ENCODE measurements around the gene DET1. TPM values are rescaled to one million over a fixed set of nuclear protein-coding genes. Genes with fewer than 3 reads are reported as not detected.
A peak's percentile ranks its signal among the peaks of the same experiment; 100 is the strongest.
"Not testable (repeated sequence)": the region's sequence is repeated elsewhere in the genome, so short reads cannot be mapped to it uniquely, and the experiment has no call there.

DET1 gene
- total RNA-seq, result 8.0 TPM

DNA sequence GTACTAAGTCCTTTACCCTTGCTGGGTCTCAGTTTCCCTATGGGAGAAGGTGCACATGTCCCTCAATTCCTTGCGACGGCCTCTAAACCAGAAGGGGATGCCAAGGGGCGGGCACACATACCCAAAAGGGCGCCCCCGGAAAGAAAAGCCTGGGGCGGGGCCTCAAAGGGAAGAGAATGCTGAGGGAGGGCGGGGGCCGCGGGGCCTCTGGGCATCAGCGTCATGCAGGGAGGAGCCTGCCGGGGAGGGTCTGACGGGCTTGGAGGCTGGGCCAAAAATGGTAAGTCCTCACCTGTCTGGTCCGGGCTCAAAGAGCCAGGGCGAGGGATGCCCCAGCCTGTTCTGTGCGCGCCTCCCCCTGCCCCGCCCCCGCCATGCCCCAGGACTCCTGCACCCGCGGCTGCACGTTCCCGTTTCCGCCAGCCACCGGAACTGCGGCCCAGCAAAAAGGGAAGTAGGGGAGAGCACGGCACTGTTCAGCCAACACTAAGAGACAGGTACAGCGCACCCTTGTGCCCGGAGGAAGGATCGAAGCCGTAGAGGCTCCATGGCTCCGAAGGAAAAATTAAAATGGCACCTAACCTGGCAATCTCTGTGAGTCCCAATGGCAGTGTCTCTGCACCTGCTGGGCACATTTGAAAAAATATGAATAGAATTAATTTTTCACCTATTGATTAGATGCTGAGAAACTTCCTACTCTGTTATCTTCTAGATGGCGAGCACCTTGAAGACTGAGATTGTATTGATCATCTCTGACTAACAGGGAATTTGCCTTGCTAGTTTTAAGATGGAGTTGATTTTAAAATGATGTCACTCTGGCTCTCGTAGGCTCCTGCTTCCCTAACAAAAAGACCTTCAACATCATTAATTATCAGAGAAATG, at the start of gene DET1:
DET1 (minus strand) TSS at position 434 of the 882 bp plus-strand sequence. CDS start 14,976 bp downstream, outside the sequence.
- DNase-seq, result peak; percentile 95

DNA sequence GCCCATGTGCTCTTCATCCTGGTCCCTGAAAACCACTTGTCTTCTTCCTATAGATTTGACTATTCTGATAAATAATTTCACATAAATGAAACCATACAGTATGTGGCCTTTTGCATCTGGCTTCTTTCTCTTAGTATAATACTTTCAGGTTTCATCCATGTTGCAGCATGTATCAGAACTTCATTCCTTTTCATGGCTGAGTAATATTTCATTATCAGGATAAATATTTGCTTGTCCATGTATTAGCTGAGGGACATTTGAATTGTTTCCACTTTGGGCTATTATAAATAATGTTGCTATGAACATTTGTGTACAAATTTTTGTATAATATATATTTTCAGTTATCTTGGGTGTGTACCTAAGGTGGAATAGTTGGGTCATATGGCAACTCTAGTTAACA, 44.9 kb upstream of the DET1 start:
- DNase-seq, result no peak

GRCh38 chr15:88590759-88591158, 44.3 kb upstream of the DET1 start:
- DNase-seq, result no peak

DNA sequence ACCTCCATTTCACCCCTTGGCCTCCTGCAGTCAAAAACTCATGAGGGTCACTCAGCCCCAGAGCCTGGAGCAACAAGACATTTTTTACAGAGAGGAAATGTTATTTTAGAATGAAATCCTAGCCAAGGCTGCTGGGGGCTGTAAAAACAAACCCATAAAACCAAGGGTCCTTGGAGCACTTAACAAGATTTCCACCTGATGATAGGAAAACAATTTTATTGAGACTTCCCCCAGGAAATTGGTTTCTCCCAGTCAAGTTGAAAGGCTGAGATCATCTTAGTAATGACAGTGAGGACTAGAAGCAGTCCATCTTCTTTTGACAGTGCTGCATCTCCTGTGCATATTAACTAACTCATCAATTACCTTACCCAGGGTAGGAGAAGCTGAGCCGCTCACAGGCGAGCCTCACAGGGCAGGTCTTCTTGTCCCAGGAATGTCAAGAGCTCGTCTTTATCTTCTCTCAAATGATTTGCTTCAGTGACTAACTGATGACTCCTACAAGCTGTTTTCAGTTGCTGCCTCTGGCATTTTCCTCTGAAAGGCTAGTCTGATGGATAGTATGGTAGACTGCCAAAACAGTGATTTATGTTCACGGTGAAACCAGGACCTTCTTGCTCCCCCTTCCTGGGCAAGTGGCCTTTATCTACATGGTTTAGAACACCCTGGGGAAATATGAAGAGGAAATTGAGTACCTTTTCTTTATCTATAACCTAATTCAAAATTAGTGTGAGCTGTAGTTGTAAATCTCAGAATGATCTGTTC, 40.1 kb upstream of the DET1 start:
- DNase-seq, result no peak

DNA sequence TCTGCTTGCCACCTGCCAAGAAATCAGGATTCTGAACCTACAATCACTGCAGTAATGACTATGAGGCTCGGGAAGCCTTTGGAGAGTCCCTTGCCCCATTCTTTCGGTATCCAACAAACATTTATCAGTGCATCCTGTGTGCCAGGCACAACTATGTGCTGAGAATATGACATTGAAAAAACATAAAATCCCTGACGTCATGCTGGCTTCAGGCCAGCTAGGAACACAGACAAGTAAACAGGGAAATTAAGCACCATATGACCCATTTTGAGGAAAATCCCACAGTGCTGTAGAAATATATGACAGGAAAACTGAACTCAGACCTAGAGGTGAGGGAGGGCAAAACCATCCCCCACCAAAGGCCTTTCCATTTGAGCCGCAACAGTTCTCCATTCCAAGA, 34.1 kb upstream of the DET1 start:
- no peak for DNase-seq

- no peak for DNase-seq
Measured at GRCh38 chr15:88579322-88579721, 32.8 kb upstream of the DET1 start.

GRCh38 chr15:88574655-88575054, 28.2 kb upstream of the DET1 start:
- no peak for DNase-seq

- no peak for DNase-seq
Measured at GRCh38 chr15:88574077-88574476, 27.6 kb upstream of the DET1 start.

DNA sequence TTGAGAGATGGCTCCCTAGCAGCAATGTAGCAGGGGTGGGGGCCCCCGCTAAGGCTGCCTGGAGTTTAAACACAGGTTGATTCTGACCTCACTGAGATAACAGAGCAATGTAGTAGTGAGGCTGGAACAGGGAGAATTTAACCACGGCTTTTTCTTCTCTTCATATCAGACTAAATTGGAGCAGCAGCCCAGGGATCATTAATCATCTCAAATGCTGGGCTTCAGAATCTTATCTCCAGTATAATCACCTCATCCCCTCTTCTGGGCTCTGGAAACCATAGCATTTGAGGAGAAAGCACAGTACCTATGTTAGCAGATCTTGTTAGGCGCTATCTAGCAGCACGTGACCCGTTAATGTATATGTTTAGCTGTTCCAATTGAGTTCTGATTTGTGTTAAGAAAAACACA, 25.4 kb upstream of the DET1 start:
- DNase-seq, result no peak

- DNase-seq, result no peak
Measured at GRCh38 chr15:88571153-88571851, 24.8 kb upstream of the DET1 start.

DNA sequence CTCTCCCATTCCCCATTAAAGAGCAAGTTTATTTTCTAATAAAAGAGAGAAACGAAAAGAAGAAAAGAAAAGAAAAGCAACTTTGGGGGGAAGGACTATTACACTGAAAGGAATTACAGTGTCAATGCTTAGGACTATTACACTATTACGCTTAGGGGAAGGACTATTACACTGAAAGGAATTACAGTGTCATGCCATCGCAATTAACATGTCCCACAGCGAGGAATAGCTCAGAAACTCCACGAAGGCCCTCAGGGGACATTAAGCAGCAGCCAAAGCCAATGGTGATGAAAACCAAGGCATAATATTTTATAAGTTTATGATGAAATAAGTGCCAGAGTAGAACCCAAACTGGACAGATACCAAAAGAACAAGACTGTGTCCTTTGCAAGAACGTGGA, 22.1 kb upstream of the DET1 start:
- DNase-seq, result peak; percentile 24

- DNase-seq, result no peak
Measured at GRCh38 chr15:88564741-88565140, 18.3 kb upstream of the DET1 start.

DNA sequence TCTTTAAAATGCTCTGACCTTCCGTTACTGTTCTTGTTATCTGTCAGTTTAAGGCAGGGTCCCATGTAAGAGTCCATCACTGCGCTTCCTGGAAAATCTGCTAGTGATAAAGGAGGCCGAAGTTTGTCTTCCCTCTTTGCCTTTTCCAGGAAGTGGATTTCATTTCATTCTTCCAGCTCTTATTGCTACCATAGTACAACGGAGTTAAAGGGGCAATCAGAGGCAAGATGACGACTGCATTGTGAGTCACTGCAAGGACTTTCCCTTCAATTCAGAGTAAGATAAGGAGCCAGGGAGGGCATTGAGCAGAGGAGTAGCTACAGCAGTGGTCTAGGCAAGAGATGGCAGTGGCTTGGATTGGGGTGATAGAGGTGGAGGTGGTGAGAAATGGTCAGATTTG, 17.2 kb upstream of the DET1 start:
- DNase-seq, result no peak

GRCh38 chr15:88559565-88559964, 13.1 kb upstream of the DET1 start:
- not testable (repeated sequence) for DNase-seq

GRCh38 chr15:88558026-88558425, 11.5 kb upstream of the DET1 start:
- not testable (repeated sequence) for DNase-seq

- DNase-seq, result not testable (repeated sequence)
Measured at GRCh38 chr15:88548009-88548408, 1.5 kb upstream of the DET1 start.

DNA sequence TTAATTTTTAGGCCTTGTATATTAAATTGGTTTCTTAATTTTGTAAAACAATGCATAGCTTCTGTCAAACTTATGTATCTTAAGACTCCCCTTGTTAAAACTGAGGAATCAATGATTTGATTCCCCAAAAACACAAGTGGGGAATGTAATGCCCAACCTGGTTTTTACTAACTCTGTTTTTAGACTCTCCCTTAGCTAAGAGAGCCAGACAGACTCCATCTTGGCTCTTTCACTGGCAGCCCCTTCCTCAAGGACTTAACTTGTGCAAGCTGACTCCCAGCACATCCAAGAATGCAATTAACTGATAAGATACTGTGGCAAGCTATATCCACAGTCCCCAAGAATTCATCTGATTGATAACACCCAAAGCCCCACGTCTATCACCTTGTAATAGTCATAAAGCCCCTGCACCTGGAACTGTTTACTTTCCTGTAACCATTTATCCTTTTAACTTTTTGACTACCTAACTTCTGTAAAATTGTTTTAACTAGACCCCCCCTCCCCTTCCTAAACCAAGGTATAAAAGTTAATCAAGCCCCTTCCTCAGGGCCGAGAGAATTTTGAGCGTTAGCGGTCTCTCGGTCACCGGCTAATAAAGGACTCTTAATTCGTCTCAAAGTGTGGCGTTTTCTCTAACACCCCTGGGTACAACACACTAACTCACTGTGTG, 768 bp downstream of the DET1 start:
- not testable (repeated sequence) for DNase-seq

DNA sequence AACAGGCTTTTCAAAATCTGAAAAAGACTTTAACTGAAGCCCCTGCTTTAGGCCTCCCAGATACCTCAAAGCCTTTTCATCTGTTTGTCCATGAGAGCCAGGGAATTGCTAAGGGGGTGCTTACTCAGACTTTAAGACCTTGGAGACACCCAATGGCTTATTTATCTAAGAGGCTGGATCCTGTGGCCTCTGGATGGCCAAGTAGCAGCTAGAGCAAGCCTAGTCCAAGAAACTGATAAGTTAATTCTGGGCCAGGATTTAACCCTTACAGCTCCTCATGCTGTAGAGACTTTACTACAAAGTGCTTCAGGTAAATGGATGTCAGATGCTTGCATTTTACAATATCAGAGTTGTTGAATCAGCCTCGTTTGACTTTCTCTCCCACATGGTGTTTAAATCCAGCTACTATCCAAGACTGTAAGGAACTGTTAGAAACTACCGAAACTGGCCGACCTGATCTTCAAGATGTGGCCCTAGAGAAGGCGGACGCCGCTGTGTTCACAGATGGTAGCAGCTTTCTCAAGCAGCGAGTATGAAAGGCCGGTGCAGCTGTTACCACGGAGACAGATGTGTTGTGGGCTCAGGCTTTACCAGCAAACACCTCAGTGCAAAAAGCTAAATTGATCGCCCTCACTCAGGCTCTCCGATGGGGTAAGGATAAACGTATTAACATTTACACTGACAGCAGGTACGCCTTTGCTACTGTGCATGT, 3.3 kb downstream of the DET1 start:
- DNase-seq, result no peak

GRCh38 chr15:88542342-88542733, 4.1 kb downstream of the DET1 start:
- no peak for DNase-seq

- no peak for DNase-seq
Measured at GRCh38 chr15:88541709-88542341, 4.7 kb downstream of the DET1 start.

- DNase-seq, result not testable (repeated sequence)
Measured at GRCh38 chr15:88541111-88541510, 5.4 kb downstream of the DET1 start.

Data from skin of body (tissue), 2 donors.